Stimulated activated naive CD8-positive, alpha-beta T cell treated with anti-CD3 and anti-CD28 coated beads, Interleukin-15, Interleukin-2, amounts not matched to agents 100 U/mL and 50 U/mL, for 24 hours (primary cell): ENCODE measurements around the gene CHRNB1.

Experiments used
- ATAC-seq: fragments of 150-1000 bp; cut with Tn5 transposase; one replicate; pipeline ENCODE4 v1.10.0; 2021
- DNase-seq: peaks from one replicate; pipeline ENCODE4 v3.0.0; 2021

Gene CHRNB1

GRCh38 chr17:7484067-7484918 is 39.4 kb downstream of the CHRNB1 start, which contains the start of gene POLR2A:
POLR2A (plus strand) TSS chr17:7484366.
- peak; percentile 73 for ATAC-seq

GRCh38 chr17:7484919-7485377 is 40.1 kb downstream of the CHRNB1 start:
- ATAC-seq = no peak
- no peak for DNase-seq

More at GRCh38 chr17:7484067-7484918, 39.4 kb downstream of the CHRNB1 start, which contains the start of gene POLR2A:
- peak; percentile 98 for DNase-seq

GRCh38 chr17:7486181-7486580 is 41.3 kb downstream of the CHRNB1 start:
- no peak for ATAC-seq
- no peak for DNase-seq

GRCh38 chr17:7490144-7490543 is 45.3 kb downstream of the CHRNB1 start:
- ATAC-seq = no peak
- no peak for DNase-seq

- DNase-seq (no peak), ATAC-seq (no peak)
These were observed 46.7 kb downstream of the CHRNB1 start for GRCh38 chr17:7491583-7491982.

- DNase-seq (no peak), ATAC-seq (no peak)
These were observed 49.1 kb downstream of the CHRNB1 start for GRCh38 chr17:7493941-7494340.

- no peak for DNase-seq
- ATAC-seq = no peak
These were observed 51.1 kb downstream of the CHRNB1 start for GRCh38 chr17:7495906-7496434.

- ATAC-seq (no peak), DNase-seq (no peak)
These were observed 51.8 kb downstream of the CHRNB1 start for GRCh38 chr17:7496470-7497183.

- DNase-seq = no peak
- ATAC-seq = no peak
These were observed 52.4 kb downstream of the CHRNB1 start for GRCh38 chr17:7497228-7497627.

GRCh38 chr17:7497636-7498035 is 52.8 kb downstream of the CHRNB1 start:
- no peak for ATAC-seq
- no peak for DNase-seq

- DNase-seq = no peak
- no peak for ATAC-seq
These were observed 54.3 kb downstream of the CHRNB1 start for GRCh38 chr17:7499161-7499560.

GRCh38 chr17:7501729-7502128 is 56.9 kb downstream of the CHRNB1 start:
- ATAC-seq (no peak), DNase-seq (no peak)

- ATAC-seq = no peak
- DNase-seq = no peak
These were observed 57.4 kb downstream of the CHRNB1 start for GRCh38 chr17:7502171-7502847.

GRCh38 chr17:7502987-7503386 is 58.1 kb downstream of the CHRNB1 start:
- DNase-seq = no peak
- ATAC-seq = no peak

- no peak for ATAC-seq
These were observed 58.7 kb downstream of the CHRNB1 start for GRCh38 chr17:7503521-7503920.

More at GRCh38 chr17:7503521-7503920, 58.7 kb downstream of the CHRNB1 start:
- no peak for DNase-seq
